Stimulated activated CD8-positive, alpha-beta memory T cell treated with anti-CD3 and anti-CD28 coated beads, Interleukin-15, amount 100 ng/mL, for 24 hours (primary cell): Measurements from ENCODE around the gene RERE.
"Not testable (repeated sequence)": the region's sequence is repeated elsewhere in the genome, so short reads cannot be mapped to it uniquely, and the experiment has no call there.

ENCODE experiments used
- DNase-seq: peaks from one replicate; pipeline ENCODE4 v3.0.0-alpha.2; 2020; ENCODE audit warnings: low read depth

RERE gene

GRCh38 chr1:8510041-8510823, 307.2 kb downstream of the RERE start:
- DNase-seq = no peak

DNA sequence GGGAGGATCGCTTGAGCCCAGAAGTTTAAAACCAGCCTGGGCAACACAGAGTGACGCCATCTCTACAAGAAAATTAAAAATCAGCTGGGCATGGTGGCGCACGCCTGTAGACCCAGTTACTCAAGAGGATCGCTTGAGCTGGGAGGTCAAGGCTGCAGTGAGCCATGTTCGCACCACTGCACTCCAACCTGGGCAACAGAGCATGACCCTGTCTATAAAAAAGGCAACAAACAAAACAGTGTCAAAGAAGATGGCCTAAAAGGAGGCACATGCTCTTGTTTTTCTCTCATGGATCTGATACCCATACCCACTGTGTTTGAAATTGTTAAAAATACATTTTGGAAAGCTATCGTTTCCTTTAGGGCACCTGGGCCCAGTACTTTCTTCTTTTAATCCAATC, 307.9 kb downstream of the RERE start:
- no peak for DNase-seq

DNA sequence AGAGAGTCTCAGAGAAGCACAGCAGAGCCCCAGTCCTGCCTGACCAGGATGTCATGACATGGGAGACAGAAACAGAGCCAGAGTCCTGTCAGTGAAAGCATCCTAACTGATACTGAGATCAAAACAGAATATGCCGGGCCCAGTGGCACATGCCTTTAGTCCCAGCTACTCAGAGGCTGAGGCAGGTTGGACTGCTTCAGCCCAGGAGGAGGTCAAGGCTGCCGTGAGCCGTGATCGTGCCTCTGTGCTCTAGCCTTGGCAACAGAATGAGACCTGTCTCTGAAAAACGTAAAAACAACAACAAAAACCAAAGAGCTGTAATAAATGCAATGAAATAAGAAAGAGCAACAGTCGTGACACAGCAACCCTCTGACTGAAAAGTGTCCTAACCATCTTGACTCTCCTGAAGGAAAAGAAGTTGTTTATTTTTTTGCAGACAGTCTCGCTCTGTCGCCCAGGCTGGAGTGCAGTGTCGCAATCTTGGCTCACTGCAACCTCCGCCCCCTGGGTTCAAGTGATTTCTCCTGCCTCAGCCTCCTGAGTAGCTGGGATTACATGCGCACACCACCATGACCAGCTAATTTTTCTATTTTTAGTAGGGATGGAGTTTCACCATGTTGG, 310.3 kb downstream of the RERE start:
- DNase-seq = no peak

DNA sequence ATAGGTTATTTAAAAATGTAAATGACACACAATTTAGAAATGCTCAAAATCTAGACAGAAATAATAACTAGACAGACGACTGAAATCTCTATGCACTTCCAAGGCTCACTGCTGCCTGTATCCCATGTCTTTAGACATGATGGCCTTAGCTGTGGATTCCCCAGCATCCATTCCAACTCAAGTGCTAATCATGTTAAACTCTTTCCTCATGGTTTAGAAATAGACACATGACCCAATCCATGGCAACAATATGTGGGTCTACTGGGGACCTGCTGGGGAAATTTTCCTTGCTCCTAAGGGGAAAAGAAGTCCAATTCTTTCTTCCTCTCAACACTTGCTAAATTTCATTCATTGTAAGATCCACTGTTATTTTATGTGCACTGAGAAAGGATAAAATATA, 311.0 kb downstream of the RERE start:
- DNase-seq = no peak

- DNase-seq = no peak
Measured at GRCh38 chr1:8503842-8504241, 313.6 kb downstream of the RERE start.

DNA sequence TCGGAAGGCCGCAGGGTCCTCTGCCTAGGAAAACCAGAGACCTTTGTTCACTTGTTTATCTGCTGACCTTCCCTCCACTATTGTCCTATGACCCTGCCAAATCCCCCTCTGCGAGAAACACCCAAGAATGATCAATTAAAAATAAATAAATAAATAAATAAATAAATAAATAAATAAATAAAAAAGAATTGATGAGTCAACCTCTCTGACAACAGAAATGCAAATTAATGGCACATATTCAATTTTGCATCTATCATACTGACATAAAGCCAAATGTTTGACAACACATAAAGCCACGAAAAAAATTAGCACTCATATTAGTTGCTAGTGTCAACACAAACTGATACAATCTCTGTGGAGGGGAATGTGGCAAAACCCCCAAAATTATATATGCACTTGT, 314.5 kb downstream of the RERE start:
- DNase-seq = not testable (repeated sequence)

DNA sequence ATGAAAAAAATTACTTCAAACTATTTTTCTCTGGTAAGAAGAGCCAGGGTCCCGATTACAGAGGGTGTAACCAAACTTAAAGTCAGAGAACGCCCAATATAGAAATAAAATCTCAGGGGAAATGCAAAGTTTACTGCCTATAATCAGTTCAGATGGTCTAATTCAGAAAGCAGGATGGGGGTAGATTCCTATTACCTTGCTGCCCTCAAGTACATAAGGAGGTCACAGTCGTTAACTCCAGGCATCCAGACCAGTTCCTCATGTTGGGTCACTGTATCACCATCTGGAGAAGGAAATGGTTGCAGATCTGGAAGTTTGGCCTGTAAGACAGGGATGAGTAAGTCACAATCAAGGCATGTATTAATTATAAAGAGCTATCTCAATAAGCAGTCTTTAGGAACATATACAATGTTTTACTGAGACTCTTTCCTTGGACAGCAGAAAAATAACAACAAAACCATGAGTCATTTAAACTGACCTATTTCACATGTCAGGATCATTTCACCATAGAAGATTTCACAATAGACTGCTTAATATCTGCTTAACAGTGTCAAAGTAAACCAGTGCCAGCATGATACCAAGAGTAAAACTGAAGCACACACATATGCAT, 320.1 kb downstream of the RERE start:
- DNase-seq = no peak

- DNase-seq = no peak
Measured at GRCh38 chr1:8496473-8496872, 321.0 kb downstream of the RERE start.

DNA sequence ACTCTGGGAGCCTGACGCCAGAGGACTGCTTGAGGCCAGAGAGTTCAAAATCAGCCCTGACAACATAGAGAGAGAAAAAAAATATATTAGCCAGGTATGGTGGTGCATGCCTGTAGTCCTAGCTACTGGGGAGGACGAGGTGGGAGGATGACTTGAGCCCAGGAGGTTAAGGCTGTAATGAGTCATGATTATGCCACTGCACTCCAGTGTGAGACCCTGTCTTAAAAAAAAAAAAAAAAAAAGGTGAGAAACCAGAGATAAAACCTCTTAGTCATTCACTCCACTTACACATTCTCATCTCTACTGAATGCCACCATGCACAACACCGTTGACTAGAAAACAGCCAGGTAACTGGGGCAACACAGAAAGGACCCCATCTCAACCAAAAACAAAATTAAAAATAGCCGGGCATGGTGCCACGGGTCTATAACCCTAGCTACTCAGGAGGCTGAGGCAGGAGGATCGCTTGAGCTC, 321.5 kb downstream of the RERE start:
- no peak for DNase-seq

- no peak for DNase-seq
Measured at GRCh38 chr1:8494681-8495080, 322.8 kb downstream of the RERE start.

- DNase-seq = no peak
Measured at GRCh38 chr1:8493916-8494540, 323.4 kb downstream of the RERE start.

GRCh38 chr1:8487249-8487648, 330.2 kb downstream of the RERE start:
- DNase-seq = no peak

- no peak for DNase-seq
Measured at GRCh38 chr1:8486047-8486446, 331.4 kb downstream of the RERE start.

DNA sequence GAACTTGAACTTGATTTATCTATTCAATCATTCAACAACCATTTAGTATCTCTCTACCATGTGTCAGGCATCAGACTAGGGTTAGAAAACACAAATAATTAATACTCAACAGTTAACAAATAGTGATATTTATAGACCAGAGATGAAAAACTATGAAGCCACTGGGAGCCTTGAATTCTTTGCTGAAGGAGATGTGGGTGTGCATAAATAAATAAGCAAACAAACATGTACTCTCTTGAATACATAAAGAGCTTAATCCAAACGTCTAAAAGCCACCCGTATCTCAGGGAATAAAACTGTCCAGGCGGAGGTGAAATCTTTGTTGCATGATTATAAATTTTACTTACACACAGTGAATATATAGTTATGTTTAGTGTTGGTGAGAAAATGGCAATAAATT, 333.9 kb downstream of the RERE start:
- DNase-seq = no peak

DNA sequence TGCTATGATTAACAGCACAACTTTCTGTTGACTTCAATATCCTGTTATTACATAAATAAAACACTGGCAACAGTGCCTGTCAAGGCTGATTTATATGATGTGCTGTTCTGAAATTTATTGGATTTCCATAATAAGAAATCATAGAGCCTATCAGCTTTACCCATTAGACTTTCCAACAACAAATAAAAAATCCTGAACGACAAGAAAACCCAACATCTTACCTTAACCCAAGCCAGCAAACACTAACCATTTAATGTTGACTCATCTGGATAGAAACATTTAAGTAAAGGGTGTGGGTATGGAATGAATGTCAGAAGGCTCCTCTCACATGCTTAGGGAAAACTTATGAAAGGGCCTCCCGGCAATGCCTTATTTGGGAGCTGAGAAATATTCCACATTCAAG, 334.5 kb downstream of the RERE start:
- no peak for DNase-seq

- no peak for DNase-seq
Measured at GRCh38 chr1:8481650-8482380, 335.6 kb downstream of the RERE start.

- no peak for DNase-seq
Measured at GRCh38 chr1:8478566-8478965, 338.9 kb downstream of the RERE start.

- DNase-seq = no peak
Measured at GRCh38 chr1:8477983-8478362, 339.5 kb downstream of the RERE start.

- no peak for DNase-seq
Measured at GRCh38 chr1:8477166-8477982, 340.1 kb downstream of the RERE start.

- no peak for DNase-seq
Measured at GRCh38 chr1:8476006-8476405, 341.4 kb downstream of the RERE start.

DNA sequence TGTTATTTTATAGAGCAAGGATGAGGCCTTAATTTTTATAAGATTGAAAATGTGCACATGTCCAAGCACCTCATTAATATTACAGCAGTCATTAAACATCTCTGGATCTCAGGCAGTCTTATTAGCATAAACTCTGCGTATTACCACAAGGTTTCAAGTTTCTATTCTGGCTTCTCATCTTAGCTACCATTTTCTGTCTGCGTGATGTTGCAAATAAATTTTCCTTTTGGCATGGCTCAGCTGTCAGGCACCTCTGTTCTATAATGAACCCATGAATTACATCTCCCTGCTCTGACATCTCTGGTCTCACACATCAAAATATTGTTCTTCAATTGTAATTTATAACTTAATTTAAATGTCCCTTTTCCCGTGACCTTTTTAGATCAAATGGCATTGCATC, 343.1 kb downstream of the RERE start:
- no peak for DNase-seq
